Ishikawa (cell line): Measurements from ENCODE around the gene TCF7L2.
A peak's percentile ranks its signal among the peaks of the same experiment; 100 is the strongest.

Source experiments
- CEBPB ChIP-seq: IDR thresholded peaks from 2 replicates; pipeline ENCODE4 v1.6.1; 2012
- CREB1 ChIP-seq: IDR thresholded peaks from 2 replicates; pipeline ENCODE4 v1.6.1; 2012; ENCODE audit warnings: low read depth
- EGR1 ChIP-seq: IDR thresholded peaks from 2 replicates; pipeline ENCODE4 v1.6.1; 2012
- EP300 ChIP-seq: IDR thresholded peaks from 2 replicates; pipeline ENCODE4 v1.6.1; 2012; ENCODE audit warnings: borderline replicate concordance
- FOXM1 ChIP-seq: IDR thresholded peaks from 2 replicates; pipeline ENCODE4 v1.6.1; 2012; ENCODE audit warnings: low read depth, borderline replicate concordance
- MAX ChIP-seq: IDR thresholded peaks from 2 replicates; pipeline ENCODE4 v1.6.1; 2012
- NFIC ChIP-seq: IDR thresholded peaks from 2 replicates; pipeline ENCODE4 v1.6.1; 2012
- RAD21 ChIP-seq: IDR thresholded peaks from 2 replicates; pipeline ENCODE4 v1.6.1; 2012; ENCODE audit warnings: low read depth
- REST ChIP-seq: IDR thresholded peaks from 2 replicates; pipeline ENCODE4 v1.6.1; 2012; ENCODE audit warnings: low read depth, mild to moderate bottlenecking
- TAF1 ChIP-seq: IDR thresholded peaks from 2 replicates; pipeline ENCODE4 v1.6.1; 2012; ENCODE audit warnings: low read depth, mild to moderate bottlenecking
- TCF12 ChIP-seq: IDR thresholded peaks from 2 replicates; pipeline ENCODE4 v1.6.1; 2012; ENCODE audit warnings: low read depth
- TEAD4 ChIP-seq: IDR thresholded peaks from 2 replicates; pipeline ENCODE4 v1.6.1; 2012
- USF1 ChIP-seq: IDR thresholded peaks from 2 replicates; pipeline ENCODE4 v1.6.1; 2012
- YY1 ChIP-seq: IDR thresholded peaks from 2 replicates; pipeline ENCODE4 v1.6.1; 2012; ENCODE audit warnings: low read depth
- ZBTB7A ChIP-seq: IDR thresholded peaks from 2 replicates; pipeline ENCODE4 v1.6.1; 2012; ENCODE audit warnings: low read depth

The TCF7L2 gene

GRCh38 chr10:113091920-113092319 lies 141.9 kb downstream of the TCF7L2 start:
- TF ChIP-seq FOXM1 = no peak
- TF ChIP-seq NFIC = no peak
- no peak for TF ChIP-seq EGR1
- no peak for TF ChIP-seq TAF1
- TF ChIP-seq CEBPB = no peak
- TF ChIP-seq USF1 = no peak
- no peak for TF ChIP-seq RAD21
- no peak for TF ChIP-seq TEAD4
- TF ChIP-seq REST = no peak
- no peak for TF ChIP-seq ZBTB7A
- TF ChIP-seq YY1 = no peak
- TF ChIP-seq EP300 = no peak
- no peak for TF ChIP-seq TCF12
- no peak for TF ChIP-seq CREB1
- TF ChIP-seq MAX = no peak

DNA sequence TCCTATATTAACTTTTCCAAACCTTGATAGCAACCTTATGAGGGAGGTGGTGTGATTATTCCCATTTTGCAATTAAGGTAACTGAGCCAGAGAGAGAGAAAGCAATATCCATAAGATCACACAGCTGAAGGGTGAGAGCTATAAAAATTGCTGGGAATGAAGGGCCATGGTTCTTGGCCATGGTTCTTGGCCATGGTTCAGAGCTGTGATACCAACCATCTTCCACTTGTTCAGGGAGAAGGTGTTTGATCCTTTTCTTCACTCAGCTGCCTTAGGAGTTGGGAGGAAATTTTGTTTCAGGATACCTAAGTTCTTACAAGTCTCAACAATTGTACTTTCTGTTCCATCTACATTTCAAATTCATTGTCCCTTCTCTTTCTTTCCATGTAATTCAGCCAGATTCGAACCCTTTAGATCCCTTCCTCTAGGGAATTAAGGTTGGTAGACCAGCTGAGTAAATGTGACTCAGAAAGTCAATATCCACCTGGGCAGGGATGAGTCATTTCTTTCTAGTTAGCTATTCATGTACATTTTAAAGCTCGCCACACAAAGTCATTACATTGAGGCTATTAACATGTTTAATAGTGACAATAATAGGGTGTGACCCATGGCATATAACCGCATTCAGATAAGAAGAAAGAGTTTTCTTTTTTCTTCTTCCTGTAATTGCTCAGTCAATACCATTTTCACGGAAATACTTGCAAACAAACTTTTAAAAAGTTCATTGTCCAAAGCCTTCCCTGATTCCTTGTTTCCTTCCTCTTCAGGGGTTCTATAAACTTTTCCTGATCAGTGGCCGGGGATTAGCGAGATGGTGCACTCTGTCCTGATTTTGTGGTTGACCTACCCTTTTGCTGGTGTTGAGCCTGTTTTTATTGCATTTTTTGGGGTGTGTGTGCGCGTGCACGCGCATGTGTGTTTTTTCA lies 143.4 kb downstream of the TCF7L2 start:
- TF ChIP-seq YY1 (no peak), TAF1 (no peak), NFIC (0 out of 2 replicates have a peak, but pooled peaks have one; percentile 39), TEAD4 (no peak), RAD21 (no peak), CREB1 (no peak), ZBTB7A (no peak), MAX (no peak), EP300 (0 out of 2 replicates have a peak, but pooled peaks have one; percentile 13), USF1 (no peak), FOXM1 (no peak), TCF12 (peak; percentile 56; the same call in 1 of the 2 replicates), CEBPB (no peak), EGR1 (no peak), REST (no peak)

DNA sequence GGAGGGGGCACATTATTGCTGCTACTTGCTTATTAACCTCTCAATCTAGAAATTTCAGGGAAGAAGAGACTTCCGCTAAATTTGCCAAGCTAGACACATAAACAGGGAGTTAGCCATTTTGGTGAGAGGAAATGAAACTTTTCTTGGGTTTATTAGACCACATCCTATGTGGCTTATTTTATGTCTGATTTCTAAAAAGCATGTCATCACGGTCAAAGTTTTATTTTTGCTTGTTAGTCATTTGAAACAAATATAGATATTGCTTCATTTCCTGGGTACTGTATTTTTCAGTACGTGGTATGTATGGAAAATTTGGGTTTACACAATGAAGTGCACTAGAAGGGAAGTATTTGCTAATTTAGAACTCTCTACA lies 144.1 kb downstream of the TCF7L2 start:
- TF ChIP-seq CEBPB (no peak), EGR1 (no peak), EP300 (no peak; the same call in 1 of the 2 replicates), TCF12 (no peak), TEAD4 (no peak), REST (no peak)

GRCh38 chr10:113095419-113096127 lies 145.5 kb downstream of the TCF7L2 start:
- TF ChIP-seq CREB1 (no peak), REST (no peak), CEBPB (no peak), TCF12 (no peak), EGR1 (no peak), NFIC (no peak), FOXM1 (no peak), TAF1 (no peak), TEAD4 (no peak), ZBTB7A (no peak), USF1 (no peak), YY1 (no peak), MAX (no peak), EP300 (no peak), RAD21 (no peak)
